ENCODE data around the gene RPL12. TPM values are rescaled to one million over a fixed set of nuclear protein-coding genes. Genes with fewer than 3 reads are reported as not detected.

The RPL12 gene
- total and polyA plus RNA-seq, 2 donors (not counting 1 experiment from before 2014, with no cell fraction given): 1,387 to 1,973 TPM

DNA sequence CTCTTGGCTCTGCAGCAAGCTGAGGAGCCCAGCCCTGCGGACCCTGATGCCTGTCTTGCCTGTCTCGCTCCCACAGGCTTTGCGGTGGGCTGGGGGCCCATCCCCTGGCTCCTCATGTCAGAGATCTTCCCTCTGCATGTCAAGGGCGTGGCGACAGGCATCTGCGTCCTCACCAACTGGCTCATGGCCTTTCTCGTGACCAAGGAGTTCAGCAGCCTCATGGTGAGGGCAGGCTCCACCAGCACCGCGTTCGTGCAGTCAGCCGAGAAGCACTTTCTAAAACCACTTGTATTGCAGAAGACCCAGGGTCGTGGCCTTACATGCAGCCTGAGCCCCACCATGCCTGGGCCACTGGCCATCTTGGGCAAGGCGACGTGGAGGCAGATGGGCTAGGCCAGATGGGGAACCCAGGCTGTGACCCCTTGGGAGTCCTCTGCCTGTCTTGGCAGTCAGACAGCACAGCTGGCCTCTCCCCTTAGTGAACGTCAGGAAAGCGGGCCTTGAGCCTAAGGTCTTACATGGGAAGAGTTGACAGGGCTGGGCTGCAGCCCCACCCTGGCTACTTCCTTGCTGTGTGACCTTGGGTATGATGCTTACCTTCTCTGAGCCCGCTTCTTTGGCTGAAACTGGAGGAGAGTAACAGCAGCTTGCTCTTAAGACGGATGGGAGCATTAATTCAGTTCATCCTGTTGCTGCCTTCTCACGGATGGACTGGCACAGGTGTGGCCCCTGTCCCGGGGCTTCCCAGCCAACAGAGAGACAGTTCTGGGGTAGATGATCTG lies 45.7 kb downstream of the RPL12 start:
- no peaks in the 10 kb centered on the region for H4K20me1 ChIP-seq (ENCODE audit: control insufficient read depth, extremely low read depth, insufficient read depth, low read length)
- H3K27me3 ChIP-seq (ENCODE audit: control insufficient read depth, insufficient read depth, low read length): no peaks in the 10 kb centered on the region
- H3K79me2 ChIP-seq (ENCODE audit: control insufficient read depth, insufficient read depth, low read length): no peaks in the 10 kb centered on the region
- no peaks in the 10 kb centered on the region for H3K9me3 ChIP-seq (ENCODE audit: control insufficient read depth, insufficient read depth, low read depth, low read length)
- H3K36me3 ChIP-seq (ENCODE audit: control insufficient read depth, insufficient read depth, low read length): peaks cover 2% of the 10 kb centered on the region
- H3K9ac ChIP-seq (ENCODE audit: insufficient read depth, low read length): no peak overlapping the region
- no peak overlapping the region for H3K4me2 ChIP-seq (ENCODE audit: extremely low read depth, insufficient read depth, low read length)
- DNase-seq (ENCODE audit: low read depth in 2 of 2): no peak
- no peak for TF ChIP-seq EZH2 (IDR thresholded peaks at IDR 0.05; ENCODE audit: low read length, missing control alignments)
- TF ChIP-seq, protein P1, sequence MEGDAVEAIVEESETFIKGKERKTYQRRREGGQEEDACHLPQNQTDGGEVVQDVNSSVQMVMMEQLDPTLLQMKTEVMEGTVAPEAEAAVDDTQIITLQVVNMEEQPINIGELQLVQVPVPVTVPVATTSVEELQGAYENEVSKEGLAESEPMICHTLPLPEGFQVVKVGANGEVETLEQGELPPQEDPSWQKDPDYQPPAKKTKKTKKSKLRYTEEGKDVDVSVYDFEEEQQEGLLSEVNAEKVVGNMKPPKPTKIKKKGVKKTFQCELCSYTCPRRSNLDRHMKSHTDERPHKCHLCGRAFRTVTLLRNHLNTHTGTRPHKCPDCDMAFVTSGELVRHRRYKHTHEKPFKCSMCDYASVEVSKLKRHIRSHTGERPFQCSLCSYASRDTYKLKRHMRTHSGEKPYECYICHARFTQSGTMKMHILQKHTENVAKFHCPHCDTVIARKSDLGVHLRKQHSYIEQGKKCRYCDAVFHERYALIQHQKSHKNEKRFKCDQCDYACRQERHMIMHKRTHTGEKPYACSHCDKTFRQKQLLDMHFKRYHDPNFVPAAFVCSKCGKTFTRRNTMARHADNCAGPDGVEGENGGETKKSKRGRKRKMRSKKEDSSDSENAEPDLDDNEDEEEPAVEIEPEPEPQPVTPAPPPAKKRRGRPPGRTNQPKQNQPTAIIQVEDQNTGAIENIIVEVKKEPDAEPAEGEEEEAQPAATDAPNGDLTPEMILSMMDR (conservative IDR thresholded peaks at IDR 0.05 in 1 of 2, IDR thresholded peaks at IDR 0.05 in 1 of 2; ENCODE audit: low read depth in 1 of 2, low read length in 2 of 2): no peak
- no peak overlapping the region for H3K4me3 ChIP-seq (replicated peaks in 1 of 4; ENCODE audit: control extremely low read depth in 1 of 4, insufficient read depth in 1 of 4, low read depth in 3 of 4, low read length in 4 of 4)
- H3K4me1 ChIP-seq (ENCODE audit: control insufficient read depth, extremely low read depth, insufficient read depth, low read length): no peaks in the 10 kb centered on the region
- no peak overlapping the region for H2AFZ ChIP-seq (ENCODE audit: low read length)
- H3K27ac ChIP-seq (ENCODE audit: insufficient read depth, low read length): no peak overlapping the region

DNA sequence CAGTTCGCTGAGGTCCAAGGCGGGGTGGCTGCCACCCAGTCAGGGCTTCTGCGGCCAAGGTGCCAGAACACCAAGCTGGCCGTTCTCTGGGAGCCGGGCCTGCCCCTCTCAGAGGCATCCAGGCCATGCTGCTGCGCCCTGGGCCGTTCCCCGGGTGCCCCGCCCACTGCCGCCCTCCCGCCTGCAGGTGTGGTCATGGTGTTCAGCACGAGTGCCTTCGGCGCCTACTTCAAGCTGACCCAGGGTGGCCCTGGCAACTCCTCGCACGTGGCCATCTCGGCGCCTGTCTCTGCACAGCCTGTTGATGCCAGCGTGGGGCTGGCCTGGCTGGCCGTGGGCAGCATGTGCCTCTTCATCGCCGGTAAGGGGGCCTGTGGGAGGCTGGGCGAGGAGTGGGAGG lies 46.6 kb downstream of the RPL12 start:
- Histone ChIP-seq H2AFZ (ENCODE audit: low read length) (no peak overlapping the region), H3K27me3 (ENCODE audit: control insufficient read depth, insufficient read depth, low read length) (no peaks in the 10 kb centered on the region), H4K20me1 (ENCODE audit: control insufficient read depth, extremely low read depth, insufficient read depth, low read length) (no peaks in the 10 kb centered on the region), H3K9me3 (ENCODE audit: control insufficient read depth, insufficient read depth, low read depth, low read length) (no peaks in the 10 kb centered on the region), H3K4me3 (replicated peaks in 1 of 4; ENCODE audit: control extremely low read depth in 1 of 4, insufficient read depth in 1 of 4, low read depth in 3 of 4, low read length in 4 of 4) (no peak overlapping the region), H3K27ac (ENCODE audit: insufficient read depth, low read length) (no peak overlapping the region), H3K4me1 (ENCODE audit: control insufficient read depth, extremely low read depth, insufficient read depth, low read length) (no peaks in the 10 kb centered on the region), H3K79me2 (ENCODE audit: control insufficient read depth, insufficient read depth, low read length) (no peaks in the 10 kb centered on the region), H3K9ac (ENCODE audit: insufficient read depth, low read length) (no peak overlapping the region), H3K36me3 (ENCODE audit: control insufficient read depth, insufficient read depth, low read length) (peaks cover 2% of the 10 kb centered on the region), H3K4me2 (ENCODE audit: extremely low read depth, insufficient read depth, low read length) (no peak overlapping the region)
- TF ChIP-seq, protein P1 (conservative IDR thresholded peaks at IDR 0.05 in 1 of 2, IDR thresholded peaks at IDR 0.05 in 1 of 2; ENCODE audit: low read depth in 1 of 2, low read length in 2 of 2): no peak
- no peak for TF ChIP-seq EZH2 (IDR thresholded peaks at IDR 0.05; ENCODE audit: low read length, missing control alignments)
- no peak for DNase-seq (ENCODE audit: low read depth in 2 of 2)

DNA sequence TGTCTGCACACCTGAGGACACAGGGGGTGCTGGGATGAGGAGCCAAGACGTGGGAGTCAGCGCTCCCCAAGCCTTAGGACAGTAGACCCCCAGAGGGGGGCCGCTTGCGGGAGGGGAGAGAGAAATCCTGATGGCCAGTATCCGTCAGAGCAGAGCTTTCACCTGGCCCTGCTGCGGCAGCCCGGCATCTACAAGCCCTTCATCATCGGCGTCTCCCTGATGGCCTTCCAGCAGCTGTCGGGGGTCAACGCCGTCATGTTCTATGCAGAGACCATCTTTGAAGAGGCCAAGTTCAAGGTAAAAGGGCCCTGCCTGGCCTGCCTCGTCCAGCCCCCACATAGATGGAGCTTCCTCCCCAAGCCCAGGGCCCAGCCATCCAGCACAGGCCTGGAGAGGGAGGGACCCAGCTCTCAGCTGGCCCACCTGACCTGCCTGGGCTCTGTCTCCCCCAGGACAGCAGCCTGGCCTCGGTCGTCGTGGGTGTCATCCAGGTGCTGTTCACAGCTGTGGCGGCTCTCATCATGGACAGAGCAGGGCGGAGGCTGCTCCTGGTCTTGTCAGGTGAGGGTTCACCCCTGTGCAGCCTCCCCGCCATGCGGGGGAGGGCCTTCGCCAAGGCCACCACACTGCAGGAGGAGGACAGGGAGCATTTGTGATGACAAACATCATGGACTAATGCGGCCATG lies 47.6 kb downstream of the RPL12 start:
- H2AFZ ChIP-seq (ENCODE audit: low read length): no peak overlapping the region
- H3K9me3 ChIP-seq (ENCODE audit: control insufficient read depth, insufficient read depth, low read depth, low read length): no peaks in the 10 kb centered on the region
- H3K36me3 ChIP-seq (ENCODE audit: control insufficient read depth, insufficient read depth, low read length): peaks cover 2% of the 10 kb centered on the region
- H3K4me1 ChIP-seq (ENCODE audit: control insufficient read depth, extremely low read depth, insufficient read depth, low read length): no peaks in the 10 kb centered on the region
- no peaks in the 10 kb centered on the region for H4K20me1 ChIP-seq (ENCODE audit: control insufficient read depth, extremely low read depth, insufficient read depth, low read length)
- H3K4me3 ChIP-seq (replicated peaks in 1 of 4; ENCODE audit: control extremely low read depth in 1 of 4, insufficient read depth in 1 of 4, low read depth in 3 of 4, low read length in 4 of 4): no peak overlapping the region
- no peak for DNase-seq (ENCODE audit: low read depth in 2 of 2)
- H3K9ac ChIP-seq (ENCODE audit: insufficient read depth, low read length): no peak overlapping the region
- no peak for TF ChIP-seq EZH2 (IDR thresholded peaks at IDR 0.05; ENCODE audit: low read length, missing control alignments)
- TF ChIP-seq, protein P1 (conservative IDR thresholded peaks at IDR 0.05 in 1 of 2, IDR thresholded peaks at IDR 0.05 in 1 of 2; ENCODE audit: low read depth in 1 of 2, low read length in 2 of 2): no peak
- no peaks in the 10 kb centered on the region for H3K27me3 ChIP-seq (ENCODE audit: control insufficient read depth, insufficient read depth, low read length)
- H3K79me2 ChIP-seq (ENCODE audit: control insufficient read depth, insufficient read depth, low read length): no peaks in the 10 kb centered on the region
- no peak overlapping the region for H3K27ac ChIP-seq (ENCODE audit: insufficient read depth, low read length)
- H3K4me2 ChIP-seq (ENCODE audit: extremely low read depth, insufficient read depth, low read length): no peak overlapping the region
